Measurements from ENCODE around the gene LYVE1.

The LYVE1 gene

DNA sequence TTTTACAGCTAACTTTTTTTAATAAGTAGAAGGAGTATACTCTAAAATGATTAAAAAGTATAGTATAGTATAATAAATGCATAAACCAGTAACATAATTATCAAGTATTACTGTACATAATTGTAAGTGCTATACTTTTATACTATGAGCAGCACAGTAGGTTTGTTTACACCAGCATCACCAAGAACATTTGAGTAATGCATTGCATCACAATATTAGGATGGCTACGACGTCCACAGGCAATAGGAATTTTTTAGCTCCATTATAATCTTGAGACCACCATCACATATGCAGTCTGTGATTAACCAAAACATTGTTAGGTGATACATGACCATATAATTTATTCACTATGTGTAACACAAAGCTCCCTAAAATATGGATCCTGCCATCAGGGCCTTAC is 47.9 kb downstream of the LYVE1 start:
- DNase-seq (ENCODE audit: low read depth) = no peak

DNA sequence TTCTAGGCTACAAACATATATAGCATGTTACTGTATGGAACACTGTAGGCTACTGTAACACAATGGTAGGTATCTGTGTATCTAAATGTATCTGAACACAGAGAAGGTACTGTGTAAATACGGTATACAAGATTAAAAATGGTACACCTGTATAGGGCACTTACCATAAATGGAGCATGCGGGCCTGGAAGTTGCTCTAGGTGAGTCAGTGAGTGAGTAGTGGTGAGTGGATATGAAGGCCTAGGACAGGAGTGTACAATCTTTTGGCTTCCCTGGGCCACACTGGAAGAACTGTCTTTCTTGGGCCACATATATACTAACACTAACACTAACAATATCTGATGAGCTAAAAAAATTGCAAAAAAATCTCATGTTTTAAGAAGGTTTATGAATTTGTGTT is 48.8 kb downstream of the LYVE1 start:
- no peak for DNase-seq (ENCODE audit: low read depth)

- DNase-seq (ENCODE audit: low read depth) = no peak
Observed at GRCh38 chr11:10518891-10519290, 49.6 kb downstream of the LYVE1 start.

DNA sequence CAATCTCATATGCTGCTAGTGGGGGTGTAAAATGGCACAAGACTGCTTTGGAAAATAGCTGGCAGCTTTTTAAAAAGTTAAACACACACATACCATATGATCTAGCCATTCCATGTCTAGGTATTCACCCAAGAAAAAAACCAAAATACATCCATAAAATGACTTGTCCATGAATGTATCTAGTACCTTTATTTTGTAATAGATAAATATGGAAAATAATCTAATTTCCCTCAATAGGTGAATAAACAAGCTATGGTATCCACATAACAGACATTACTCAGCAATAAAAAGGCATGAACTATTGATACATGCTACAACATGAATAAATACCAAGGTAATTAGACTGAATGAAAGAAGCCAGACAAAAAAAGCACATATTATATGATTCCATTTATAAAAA is 50.3 kb downstream of the LYVE1 start:
- DNase-seq (ENCODE audit: low read depth) = no peak

GRCh38 chr11:10515418-10515817 is 53.0 kb downstream of the LYVE1 start:
- DNase-seq (ENCODE audit: low read depth) = no peak

- DNase-seq (ENCODE audit: low read depth) = no peak
Observed at GRCh38 chr11:10514709-10515108, 53.8 kb downstream of the LYVE1 start.

- DNase-seq (ENCODE audit: low read depth) = no peak
Observed at GRCh38 chr11:10514202-10514601, 54.3 kb downstream of the LYVE1 start.

DNA sequence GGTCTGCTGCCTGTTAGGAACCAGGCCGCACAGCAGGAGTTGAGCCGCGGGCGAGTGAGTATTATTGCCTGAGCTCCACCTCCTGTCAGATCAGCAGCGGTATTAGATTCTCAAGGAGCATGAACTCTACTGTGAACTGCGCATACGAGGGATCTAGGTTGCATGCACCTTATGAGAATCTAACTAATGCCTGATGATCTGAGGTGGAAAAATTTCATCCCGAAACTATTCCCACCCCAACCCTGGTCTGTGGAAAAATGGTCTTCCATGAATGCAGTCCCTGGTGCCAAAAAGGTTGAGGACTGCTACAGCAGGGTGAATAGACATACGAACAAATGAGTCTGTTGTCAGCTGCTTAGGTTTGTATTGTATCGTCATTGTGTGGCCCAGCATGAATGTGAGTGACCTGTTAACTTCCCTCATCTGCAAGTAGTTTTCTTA is 57.3 kb downstream of the LYVE1 start:
- DNase-seq (ENCODE audit: low read depth) = no peak
